Suprapubic skin (tissue), 4 donors: ENCODE data around the gene POLR1H.

ENCODE experiments used
- CTCF ChIP-seq, 2 donors: fragments of 200-600 bp in 1 of 2; fragments of 450-650 bp in 1 of 2; sonication (generic) in 1 of 2; IDR thresholded peaks; one replicate each; pipeline ENCODE4 v1.5.1; 2016 to 2019; ENCODE audit warnings: antibody characterized with exemption in 2 of 2, mild to moderate bottlenecking in 1 of 2, moderate library complexity in 1 of 2
- EP300 ChIP-seq: sonication (generic); formaldehyde crosslinking; IDR thresholded peaks from one replicate; pipeline ENCODE4 v1.6.1; 2017; ENCODE audit warnings: antibody characterized with exemption
- POLR2A ChIP-seq, 2 donors: fragments of 450-650 bp; IDR thresholded peaks; one replicate each; pipeline ENCODE4 v1.6.1; 2017; ENCODE audit warnings: antibody characterized with exemption in 2 of 2, mild to moderate bottlenecking in 2 of 2, moderate library complexity in 2 of 2
- POLR2AphosphoS5 ChIP-seq, 3 donors: sonication (generic); formaldehyde crosslinking; IDR thresholded peaks; one replicate each; pipeline ENCODE4 v1.6.1; 2017; ENCODE audit warnings: antibody characterized with exemption in 3 of 3

- TF ChIP-seq POLR2AphosphoS5 (IDR thresholded peaks at IDR 0.05) (peak in 1 of 3 donors; percentile 55), CTCF (IDR thresholded peaks at IDR 0.05) (no peak), EP300 (no peak), POLR2A (IDR thresholded peaks at IDR 0.05) (no peak)
These were observed 14.2 kb downstream of the POLR1H start, which contains the start of gene RNF39 for GRCh38 chr6:30075094-30075789.
